WTC11 (cell line): ENCODE data around the gene TIMMDC1. TPM values are rescaled to one million over a fixed set of nuclear protein-coding genes. Genes with fewer than 3 reads are reported as not detected.

ENCODE experiments used
- ATAC-seq: fragments of 200-7000 bp; cut with Tn5 transposase; 2 replicates; pipeline ENCODE4 v1.10.0; 2021; ENCODE audit warnings: mild to moderate bottlenecking, moderate library complexity
- CTCF ChIA-PET: fragments of 300-600 bp; sonication (Branson Sonifier 250); formaldehyde crosslinking; loops from one replicate; lab custom pipeline; 2021; ENCODE audit warnings: antibody characterized with exemption; lab: Charles Lee
- POLR2A ChIA-PET: fragments of 350-600 bp; sonication (Branson Sonifier 250); formaldehyde crosslinking; loops from one replicate; lab custom pipeline; 2021; ENCODE audit warnings: antibody characterized with exemption; lab: Charles Lee
- DNase-seq: peaks from one replicate; pipeline ENCODE4 v3.0.0; 2021; ENCODE audit warnings: low spot score
- H3K27ac Mint-ChIP-seq: 2 replicates; pipeline ENCODE4 v1.8.0; 2021; ENCODE audit warnings: mixed read lengths
- H3K27me3 Mint-ChIP-seq: 2 replicates; pipeline ENCODE4 v1.8.0; 2021; ENCODE audit warnings: low read depth, mild to moderate bottlenecking, moderate library complexity, mixed read lengths
- H3K36me3 Mint-ChIP-seq: 2 replicates; pipeline ENCODE4 v1.8.0; 2021; ENCODE audit warnings: mixed read lengths
- H3K4me1 Mint-ChIP-seq: 2 replicates; pipeline ENCODE4 v1.8.0; 2022; ENCODE audit warnings: mixed read lengths
- H3K4me3 Mint-ChIP-seq: 2 replicates; pipeline ENCODE4 v1.8.0; 2021; ENCODE audit warnings: mild to moderate bottlenecking, moderate library complexity, mixed read lengths
- H3K9me3 Mint-ChIP-seq: 2 replicates; pipeline ENCODE4 v1.8.0; 2021; ENCODE audit warnings: mixed read lengths
- CBFB ChIP-seq: sonication (generic); formaldehyde crosslinking; IDR thresholded peaks from 2 replicates; pipeline ENCODE4 v1.8.1; 2022; ENCODE audit warnings: mild to moderate bottlenecking, low read depth, missing genetic modification reagents
- CREM ChIP-seq: sonication (generic); formaldehyde crosslinking; IDR thresholded peaks from 2 replicates; pipeline ENCODE4 v1.8.1; 2022; ENCODE audit warnings: mild to moderate bottlenecking, missing genetic modification reagents, moderate library complexity
- E2F5 ChIP-seq: sonication (generic); formaldehyde crosslinking; IDR thresholded peaks from 2 replicates; pipeline ENCODE4 v1.8.1; 2022; ENCODE audit warnings: mild to moderate bottlenecking, moderate library complexity, missing genetic modification reagents
- HMGA2 ChIP-seq: fragments of 250-450 bp; sonication (Bioruptor Pico); IDR thresholded peaks from 2 replicates; pipeline ENCODE4 v1.4.0; 2021; ENCODE audit warnings: mild to moderate bottlenecking, moderate library complexity
- HMGXB4 ChIP-seq: sonication (generic); formaldehyde crosslinking; IDR thresholded peaks from 2 replicates; pipeline ENCODE4 v1.8.1; 2023; ENCODE audit warnings: mild to moderate bottlenecking, moderate library complexity, missing genetic modification reagents
- IRF1 ChIP-seq: sonication (generic); formaldehyde crosslinking; IDR thresholded peaks from 2 replicates; pipeline ENCODE4 v1.8.0; 2023; ENCODE audit warnings: missing genetic modification reagents
- NFATC4 ChIP-seq: fragments of 250-450 bp; sonication (Bioruptor Pico); IDR thresholded peaks from 2 replicates; pipeline ENCODE4 v1.9.0; 2021; ENCODE audit warnings: mild to moderate bottlenecking
- NR1H2 ChIP-seq: sonication (generic); formaldehyde crosslinking; IDR thresholded peaks from 2 replicates; pipeline ENCODE4 v1.9.0; 2021; ENCODE audit warnings: mild to moderate bottlenecking, moderate library complexity, missing genetic modification reagents
- PREB ChIP-seq: sonication (generic); formaldehyde crosslinking; IDR thresholded peaks from 2 replicates; pipeline ENCODE4 v1.8.1; 2022; ENCODE audit warnings: mild to moderate bottlenecking, missing genetic modification reagents, moderate library complexity, borderline replicate concordance
- PRRX2 ChIP-seq: fragments of 250-450 bp; sonication (Bioruptor Pico); IDR thresholded peaks from 2 replicates; pipeline ENCODE4 v1.8.0; 2021; ENCODE audit warnings: mild to moderate bottlenecking
- SP1 ChIP-seq: sonication (generic); formaldehyde crosslinking; conservative IDR thresholded peaks from 2 replicates; pipeline ENCODE4 v1.8.1; 2022; ENCODE audit warnings: missing genetic modification reagents
- TCF7 ChIP-seq: sonication (generic); formaldehyde crosslinking; IDR thresholded peaks from 2 replicates; pipeline ENCODE4 v1.8.0; 2022; ENCODE audit warnings: mild to moderate bottlenecking, low read depth, missing genetic modification reagents, moderate library complexity
- USF1 ChIP-seq: sonication (generic); formaldehyde crosslinking; IDR thresholded peaks from 2 replicates; pipeline ENCODE4 v1.8.0; 2022; ENCODE audit warnings: mild to moderate bottlenecking, missing genetic modification reagents
- ZNF121 ChIP-seq: sonication (generic); formaldehyde crosslinking; IDR thresholded peaks from 2 replicates; pipeline ENCODE4 v1.8.0; 2023; ENCODE audit warnings: missing genetic modification reagents
- ZNF281 ChIP-seq: sonication (generic); formaldehyde crosslinking; IDR thresholded peaks from 2 replicates; pipeline ENCODE4 v1.8.0; 2023; ENCODE audit warnings: mild to moderate bottlenecking, missing genetic modification reagents
- ZNF423 ChIP-seq: fragments of 250-450 bp; sonication (Bioruptor Pico); IDR thresholded peaks from 2 replicates; pipeline ENCODE4 v2.1.2; 2022; ENCODE audit warnings: mild to moderate bottlenecking, moderate library complexity
- ZNF532 ChIP-seq: fragments of 250-450 bp; sonication (Bioruptor Pico); IDR thresholded peaks from 2 replicates; pipeline ENCODE4 v1.9.0; 2021; ENCODE audit warnings: mild to moderate bottlenecking, borderline replicate concordance
- ZSCAN18 ChIP-seq: fragments of 250-450 bp; sonication (Bioruptor Pico); IDR thresholded peaks from 2 replicates; pipeline ENCODE4 v2.1.2; 2022; ENCODE audit warnings: mild to moderate bottlenecking, moderate library complexity
- total RNA-seq: library from RNA; stranded (reverse); gene quantifications from 3 replicates; pipeline ENCODE4 v1.2.3, GENCODE V29; 2021

TIMMDC1 gene
- total RNA-seq, 1 experiment from 2014 or later: 114 TPM

GRCh38 chr3:119542168-119542767, 43.9 kb downstream of the TIMMDC1 start:
- Mint-ChIP-seq H3K36me3 (no peaks in the 10 kb centered on the region), H3K9me3 (no peaks in the 10 kb centered on the region), H3K4me3 (no peak overlapping the region), H3K27ac (no peak overlapping the region), H3K27me3 (peaks cover 4% of the 10 kb centered on the region; the same call in 1 of the 2 replicates), H3K4me1 (no peaks in the 10 kb centered on the region)
- TF ChIP-seq HMGA2 (CRISPR knock-in tag) (no peak), PREB (CRISPR knock-in tag) (no peak), ZNF121 (no peak), ZSCAN18 (no peak), IRF1 (CRISPR knock-in tag) (no peak), CREM (CRISPR knock-in tag) (no peak), USF1 (CRISPR knock-in tag) (no peak), ZNF423 (CRISPR knock-in tag) (no peak), SP1 (CRISPR knock-in tag) (no peak), E2F5 (CRISPR knock-in tag) (no peak), HMGXB4 (CRISPR knock-in tag) (no peak), TCF7 (CRISPR knock-in tag) (no peak)
- ATAC-seq (no peak), DNase-seq (no peak)
- POLR2A ChIA-PET: no interaction called here
- CTCF ChIA-PET: no interaction called here

GRCh38 chr3:119543147-119543546, 44.8 kb downstream of the TIMMDC1 start:
- Mint-ChIP-seq H3K27me3 (peaks cover 4% of the 10 kb centered on the region; the same call in 1 of the 2 replicates), H3K4me1 (no peaks in the 10 kb centered on the region), H3K36me3 (no peaks in the 10 kb centered on the region), H3K27ac (no peak overlapping the region), H3K9me3 (no peaks in the 10 kb centered on the region), H3K4me3 (no peak overlapping the region)
- CTCF ChIA-PET: no interaction called here
- POLR2A ChIA-PET: no interaction called here
- ATAC-seq: no peak
- TF ChIP-seq ZNF532 (no peak), PRRX2 (CRISPR knock-in tag) (no peak), ZNF281 (CRISPR knock-in tag) (no peak), CBFB (no peak), NR1H2 (CRISPR knock-in tag) (no peak), NFATC4 (CRISPR knock-in tag) (no peak), CREM (CRISPR knock-in tag) (no peak), TCF7 (CRISPR knock-in tag) (no peak)
- no peak for DNase-seq
